NCI-H748 (cell line): ENCODE measurements around the gene FOLR3.
"Not testable (repeated sequence)": the region's sequence is repeated elsewhere in the genome, so short reads cannot be mapped to it uniquely, and the experiment has no call there.

Source experiments
- DNase-seq: peaks from one replicate; lab custom pipeline; 2025; ENCODE audit not compliant: unreplicated experiment; lab: John Stamatoyannopoulos, UW

Gene FOLR3

DNA sequence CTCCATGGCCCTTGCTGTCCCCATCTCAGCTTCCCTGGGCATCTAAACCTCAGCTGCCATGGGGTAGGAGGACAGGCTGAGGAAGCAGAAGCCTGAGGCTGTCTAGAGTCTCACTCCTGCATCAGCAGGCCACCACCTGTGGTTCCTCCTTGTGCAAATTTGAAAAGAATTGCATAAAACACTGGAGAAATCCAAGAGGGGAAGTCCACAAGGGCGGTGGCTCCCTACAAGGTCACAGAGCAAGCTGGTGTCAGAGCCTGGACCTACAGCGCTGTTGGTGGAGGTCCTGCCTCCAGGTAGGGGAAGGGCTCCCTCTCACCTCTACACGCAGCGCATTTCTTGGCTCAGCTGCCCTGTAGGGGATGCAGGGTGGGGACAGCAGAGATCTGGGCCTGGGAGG lies at the start of gene FOLR3:
TSS of gene FOLR3 (plus strand) at position 253 of the 400 bp plus-strand sequence. CDS start 228 bp downstream, outside the sequence.
- not testable (repeated sequence) for DNase-seq

DNA sequence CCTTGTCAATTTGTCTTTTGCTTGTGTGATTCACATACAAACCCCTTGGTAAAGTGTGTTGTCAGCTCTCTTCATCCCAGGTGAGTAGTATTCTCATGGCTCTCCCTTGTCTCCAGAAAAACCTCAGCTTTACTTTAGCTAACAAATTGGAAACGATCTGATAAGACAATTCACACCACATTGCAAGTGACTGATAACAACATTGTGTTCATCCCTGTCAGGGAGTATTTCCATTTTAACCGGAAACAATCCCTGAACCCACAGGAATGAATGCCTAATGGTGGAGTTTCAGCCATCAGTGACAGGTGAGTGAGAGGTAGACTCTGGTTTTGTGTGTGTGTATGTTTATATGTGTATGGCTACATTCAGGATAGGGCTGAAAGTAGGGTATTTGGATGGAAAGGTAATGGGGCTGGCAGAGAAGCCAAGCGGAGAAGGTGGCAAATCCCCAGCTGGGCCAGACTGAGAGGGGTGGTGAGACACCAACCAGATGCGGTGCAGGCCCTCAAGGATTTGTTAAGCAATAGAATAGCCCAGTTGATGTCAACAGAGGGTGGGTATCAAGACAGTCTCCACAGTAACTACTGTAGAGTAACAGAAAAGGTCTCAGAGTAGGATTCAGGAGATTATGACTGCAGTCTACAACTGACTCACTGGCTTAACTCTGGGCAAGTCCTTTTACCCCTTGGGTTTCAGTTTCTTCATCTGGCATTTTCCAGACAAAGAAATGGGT lies 47.3 kb upstream of the FOLR3 start:
- no peak for DNase-seq

- peak; percentile 46 for DNase-seq
Observed at GRCh38 chr11:72091292-72091691, 44.2 kb upstream of the FOLR3 start.

DNA sequence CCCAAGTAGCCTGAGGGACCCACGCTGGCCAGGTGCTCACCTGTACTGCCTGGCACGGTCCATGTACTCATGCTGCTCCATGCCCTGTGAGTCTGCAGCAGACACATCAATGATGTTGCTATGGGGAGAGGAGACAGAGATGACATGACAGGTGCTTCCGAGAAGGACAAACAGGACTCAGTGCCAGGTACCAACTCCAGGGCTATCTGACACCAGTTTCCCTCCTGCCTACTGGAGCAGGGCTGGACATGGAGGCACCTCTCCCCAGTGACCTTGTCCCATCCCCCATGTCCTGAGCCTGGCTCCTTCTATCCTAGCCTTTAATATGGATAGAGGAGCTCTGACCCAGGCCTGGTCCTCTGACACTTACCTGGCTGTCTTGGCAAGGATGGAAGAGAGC lies 36.8 kb upstream of the FOLR3 start:
- DNase-seq = no peak

GRCh38 chr11:72100009-72100408 lies 35.5 kb upstream of the FOLR3 start:
- DNase-seq = no peak

- DNase-seq = no peak
Observed at GRCh38 chr11:72100462-72100861, 35.1 kb upstream of the FOLR3 start.

DNA sequence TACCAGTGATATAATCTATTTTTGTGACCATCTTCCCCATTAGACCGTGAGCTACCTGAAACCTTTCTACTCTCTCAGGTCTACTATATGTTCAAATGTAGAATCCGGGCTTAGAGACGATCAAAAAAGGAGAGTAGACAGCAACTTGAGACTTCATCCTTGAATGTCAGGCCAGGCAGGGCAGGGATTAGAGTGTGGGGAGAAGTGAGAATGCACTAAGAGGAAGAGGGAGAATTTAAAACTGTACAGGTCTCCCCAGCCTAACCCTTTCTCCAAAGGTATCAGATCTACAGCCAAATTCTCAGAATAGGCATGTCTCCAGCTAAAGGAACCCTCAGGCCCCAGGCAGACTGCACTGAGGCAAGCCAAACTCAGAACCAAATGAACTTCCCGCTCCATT lies 33.4 kb upstream of the FOLR3 start:
- no peak for DNase-seq

GRCh38 chr11:72102631-72102945 lies 32.9 kb upstream of the FOLR3 start:
- no peak for DNase-seq

DNA sequence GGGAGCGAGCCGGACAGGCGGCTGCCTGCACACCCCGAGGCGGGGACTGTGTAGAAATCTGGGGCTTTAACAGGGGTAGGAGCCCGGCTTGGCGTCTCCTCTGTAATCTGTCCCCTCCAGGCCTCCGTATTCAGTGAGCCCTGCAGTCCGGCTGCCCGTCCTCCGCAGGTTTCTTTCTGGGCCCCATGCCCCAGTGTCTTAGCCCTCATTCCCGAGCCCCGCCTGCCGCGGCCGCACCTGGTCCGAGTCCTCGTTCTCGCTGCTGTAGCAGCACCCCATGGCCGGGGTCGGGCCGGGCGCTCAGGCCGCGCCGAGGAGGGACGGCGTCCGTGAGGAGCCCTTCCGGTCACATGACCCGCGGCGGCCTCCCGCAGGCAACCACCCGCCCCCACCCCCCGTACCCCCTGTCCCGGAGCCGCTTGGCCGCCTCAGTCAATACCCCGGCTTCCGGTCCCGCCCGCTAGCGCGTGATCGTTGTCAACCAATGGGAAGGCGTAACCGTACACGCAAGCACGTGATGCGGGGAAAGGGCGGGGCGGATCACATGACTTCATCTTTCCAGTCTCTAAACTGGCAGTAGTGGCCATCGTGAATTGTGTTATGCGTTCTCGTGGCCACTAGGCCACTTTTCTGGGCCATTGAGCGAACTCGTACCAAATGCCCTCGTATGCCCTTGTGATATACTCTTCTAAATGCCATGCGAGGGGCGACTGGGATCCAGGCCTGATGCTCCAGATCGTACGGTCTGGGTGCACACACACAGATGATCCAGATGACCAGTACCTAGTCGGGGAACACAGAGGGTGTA lies 32.4 kb upstream of the FOLR3 start, which contains the start of gene LAMTOR1:
TSS of gene LAMTOR1 (minus strand) at position 352 of the 808 bp plus-strand sequence. CDS start at position 279, 73 bp downstream.
- DNase-seq = peak; percentile 99

GRCh38 chr11:72103754-72104167 lies 31.8 kb upstream of the FOLR3 start:
- no peak for DNase-seq

GRCh38 chr11:72105888-72106287 lies 29.6 kb upstream of the FOLR3 start, which contains the start of gene TOMT:
TSS of gene TOMT (plus strand) at chr11:72105924. CDS start at chr11:72105952, 28 bp downstream.
- DNase-seq = no peak

DNA sequence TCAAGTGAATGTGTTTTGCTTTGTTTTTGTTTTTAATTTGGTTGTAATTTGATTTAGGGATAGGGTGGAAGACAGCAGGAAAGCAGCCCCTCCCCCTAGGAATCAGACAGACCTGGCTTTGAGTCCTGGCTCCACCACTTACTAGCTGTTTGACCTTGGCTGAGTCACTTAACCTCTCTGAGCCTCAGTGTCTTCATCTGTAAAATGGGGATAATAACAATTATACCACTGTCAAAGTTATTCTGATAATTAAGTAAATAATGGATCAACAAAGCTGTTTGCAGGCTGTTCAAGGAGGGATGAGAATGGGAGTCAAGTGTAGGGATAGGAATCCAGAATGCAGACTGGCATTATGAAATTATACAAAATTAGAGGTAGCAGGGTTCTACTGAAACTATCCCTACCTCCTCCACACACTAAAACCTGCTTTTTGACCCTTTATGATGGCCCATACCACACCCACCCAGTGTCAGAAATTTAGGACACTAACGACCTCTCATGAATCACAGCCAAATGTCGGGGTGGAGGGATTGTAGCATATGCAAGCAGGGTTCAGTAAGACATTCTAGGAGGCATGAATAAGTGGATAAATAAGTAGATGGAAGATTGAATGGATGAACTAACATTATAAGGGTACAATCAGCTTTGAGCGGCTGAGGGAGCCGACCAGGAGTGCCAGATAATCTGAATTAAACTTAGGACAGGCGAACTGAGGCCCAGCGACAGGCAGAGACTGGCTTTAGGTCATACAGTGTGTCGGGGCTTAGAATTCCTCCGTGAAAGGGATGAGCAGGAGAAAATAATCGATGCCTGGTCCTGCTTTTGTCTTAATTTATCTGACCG lies 24.0 kb upstream of the FOLR3 start:
- DNase-seq = no peak

DNA sequence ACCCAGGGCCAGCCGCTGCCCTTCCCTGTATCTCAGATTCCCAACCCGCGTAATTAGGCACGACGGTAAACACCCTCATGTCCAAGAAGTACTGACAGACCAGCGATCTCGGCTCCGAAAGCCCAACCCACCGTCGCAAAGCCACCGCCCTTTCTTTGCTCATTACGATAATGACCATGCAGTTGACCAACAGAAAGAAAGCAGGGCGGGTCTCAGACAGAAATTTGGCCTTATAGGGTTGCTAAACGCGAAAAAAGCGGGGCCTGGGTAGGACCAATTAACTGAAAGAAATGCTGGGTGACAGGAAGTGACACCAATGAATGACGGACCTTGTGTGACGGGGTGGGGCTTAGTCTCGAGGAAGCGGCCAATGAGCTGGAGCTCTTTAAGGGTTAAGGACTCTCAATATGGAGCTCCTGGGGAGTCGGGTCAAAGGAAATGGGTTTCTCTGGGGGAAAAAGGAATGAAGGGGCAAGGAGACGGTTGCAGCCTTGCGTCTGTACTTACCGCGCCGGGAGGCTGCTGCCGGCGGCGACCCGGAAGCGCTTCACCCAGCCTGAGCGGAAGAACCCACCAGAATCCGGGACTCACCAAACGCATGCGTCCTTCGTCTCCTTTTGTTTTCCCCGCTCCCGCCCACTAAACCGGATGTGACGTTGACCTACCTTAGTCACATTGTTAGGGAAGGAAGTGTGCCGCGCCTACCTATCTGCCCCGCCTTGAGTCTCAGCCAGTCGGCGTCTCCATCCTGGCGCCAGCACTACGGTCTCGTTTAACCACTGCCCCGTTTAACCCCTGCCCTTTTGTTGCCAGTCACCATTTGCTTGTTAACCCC lies 23.2 kb upstream of the FOLR3 start, which contains the start of gene ANAPC15:
TSS of gene ANAPC15 (minus strand) at position 553 of the 835 bp plus-strand sequence. CDS start 1,419 bp downstream, outside the sequence.
- peak; percentile 100 for DNase-seq

DNA sequence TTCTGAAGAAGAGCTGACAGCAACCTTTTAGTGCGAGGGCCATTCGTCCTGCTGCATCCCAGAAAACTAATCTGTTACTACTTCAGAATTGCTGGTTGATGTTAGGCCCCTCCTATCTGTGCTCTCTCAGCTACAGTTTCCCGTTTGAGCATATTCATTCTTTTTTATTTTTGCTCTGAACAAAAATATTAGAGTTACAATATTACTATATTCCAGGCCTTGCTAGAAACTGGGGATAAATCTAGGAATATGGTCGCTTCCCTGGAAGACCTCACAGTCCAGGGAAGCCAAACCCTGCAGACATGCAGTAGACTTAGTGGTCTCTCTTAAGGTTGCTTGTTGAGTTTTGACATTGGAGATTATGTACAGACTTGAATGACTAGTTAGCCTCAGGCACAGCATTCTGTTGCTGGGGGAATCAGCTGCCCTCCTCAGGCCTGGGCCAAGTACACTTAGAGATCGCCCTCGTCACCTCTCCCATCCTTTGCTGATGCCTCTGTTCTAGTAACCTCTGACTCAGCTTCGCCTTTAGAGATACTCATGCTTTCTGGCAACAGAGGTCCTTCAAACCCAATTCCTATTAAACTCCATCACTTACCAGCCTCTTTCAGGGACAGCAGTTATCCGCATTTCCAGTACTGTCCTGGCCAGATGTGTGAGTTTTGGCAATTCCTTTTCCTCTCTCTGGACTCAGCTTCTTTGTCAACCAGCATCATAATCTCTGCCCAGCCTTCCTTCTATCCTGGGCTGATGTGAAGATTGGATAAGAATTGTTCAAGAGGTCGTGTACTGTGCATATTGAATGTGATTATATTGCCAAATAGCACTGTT lies 22.3 kb upstream of the FOLR3 start:
- DNase-seq = no peak

DNA sequence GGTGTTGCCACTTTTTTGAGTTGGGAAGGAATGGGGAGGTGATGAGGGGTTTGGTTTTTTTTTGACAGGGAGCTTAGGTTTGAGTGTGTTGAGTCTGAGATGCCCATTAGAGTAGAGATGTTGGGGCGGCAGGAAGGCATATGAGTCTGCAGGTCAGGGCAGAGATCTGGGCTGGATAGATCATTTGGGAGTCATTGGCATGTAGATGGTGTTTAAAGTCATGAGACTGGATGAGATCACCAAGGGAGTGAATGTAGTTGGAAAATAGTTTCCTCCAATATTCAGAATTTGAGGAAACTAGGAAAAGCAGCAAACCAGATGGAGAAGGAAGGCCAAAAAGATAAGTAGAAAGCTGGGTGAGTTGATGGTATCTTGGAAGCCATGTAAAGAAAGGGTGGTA lies 21.0 kb upstream of the FOLR3 start:
- no peak for DNase-seq

- DNase-seq = no peak
Observed at GRCh38 chr11:72116019-72116755, 19.3 kb upstream of the FOLR3 start.

- DNase-seq = no peak
Observed at GRCh38 chr11:72119198-72119597, 16.3 kb upstream of the FOLR3 start.

GRCh38 chr11:72120930-72121329 lies 14.6 kb upstream of the FOLR3 start:
- no peak for DNase-seq

- DNase-seq = no peak
Observed at GRCh38 chr11:72122607-72123006, 12.9 kb upstream of the FOLR3 start.
